ENCODE measurements around the gene ARFGEF2.
"Not testable (repeated sequence)": the region's sequence is repeated elsewhere in the genome, so short reads cannot be mapped to it uniquely, and the experiment has no call there.

Gene ARFGEF2

GRCh38 chr20:49009899-49010631 is 88.6 kb downstream of the ARFGEF2 start:
- DNase-seq, result no peak

- no peak for DNase-seq
Measured at GRCh38 chr20:49024220-49024619, 102.7 kb downstream of the ARFGEF2 start.

DNA sequence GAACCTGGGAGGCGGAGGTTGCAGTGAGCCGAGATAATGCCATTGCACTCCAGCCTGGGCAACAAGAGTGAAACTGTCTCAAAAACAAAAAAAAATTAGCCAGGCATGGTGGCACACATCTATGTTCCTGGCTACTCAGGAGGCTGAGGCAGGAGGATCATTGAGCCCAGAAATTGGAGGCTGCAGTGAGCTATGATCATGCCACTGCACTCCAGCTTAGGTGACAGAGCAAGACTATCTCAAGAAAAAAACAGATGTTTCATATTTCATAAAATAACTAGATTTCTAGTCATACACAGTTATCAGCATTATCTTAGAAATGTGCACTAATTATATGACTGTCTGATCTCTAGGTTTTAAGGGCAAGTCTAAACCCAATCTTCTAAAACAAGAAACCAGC is 106.7 kb downstream of the ARFGEF2 start:
- not testable (repeated sequence) for DNase-seq

DNA sequence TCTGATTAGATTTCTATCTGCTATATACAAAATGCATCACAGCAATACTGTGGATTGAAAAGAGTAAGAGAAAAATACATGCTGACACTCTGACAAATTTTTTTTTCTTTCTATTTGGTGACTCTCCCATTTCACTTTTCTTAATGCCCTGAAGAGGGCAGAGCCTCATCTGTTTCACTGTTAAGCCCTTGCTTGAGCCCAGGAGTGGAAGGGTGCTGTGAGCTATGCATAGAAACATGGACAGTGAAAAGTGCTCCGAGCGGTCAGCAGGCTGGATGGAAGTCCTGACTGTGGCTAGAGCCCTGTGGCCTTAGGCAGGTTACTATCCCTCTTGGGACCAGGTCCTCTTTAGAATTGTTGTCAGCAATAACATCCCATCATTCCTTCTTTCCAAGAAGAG is 107.2 kb downstream of the ARFGEF2 start:
- no peak for DNase-seq

GRCh38 chr20:49029203-49029602 is 107.7 kb downstream of the ARFGEF2 start:
- DNase-seq, result no peak

- no peak for DNase-seq
Measured at GRCh38 chr20:49030954-49031619, 109.6 kb downstream of the ARFGEF2 start.

DNA sequence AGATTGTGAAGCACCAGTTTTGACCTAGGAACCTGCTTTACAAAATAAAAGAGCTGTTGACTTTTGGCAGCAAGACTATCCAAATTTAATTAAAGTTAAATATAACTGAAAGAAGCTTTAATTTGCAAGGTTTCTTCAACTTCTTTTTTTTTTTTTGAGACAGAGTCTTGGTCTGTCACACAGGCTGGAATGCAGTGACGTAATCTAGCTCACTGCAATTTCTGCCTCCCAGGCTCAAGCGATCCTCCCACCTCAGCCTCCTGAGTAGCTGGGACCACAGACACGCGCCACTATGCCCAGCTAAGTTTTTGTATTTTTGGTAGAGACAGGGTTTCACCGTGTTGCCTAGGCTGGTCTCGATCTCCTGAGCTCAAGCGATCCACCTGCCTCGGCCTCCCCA is 110.9 kb downstream of the ARFGEF2 start:
- no peak for DNase-seq

GRCh38 chr20:49034070-49034732 is 112.7 kb downstream of the ARFGEF2 start:
- DNase-seq, result no peak

- peak; percentile 45 for DNase-seq
Measured at GRCh38 chr20:49037962-49038387, 116.5 kb downstream of the ARFGEF2 start.

GRCh38 chr20:49039854-49040253 is 118.3 kb downstream of the ARFGEF2 start:
- DNase-seq, result no peak

DNA sequence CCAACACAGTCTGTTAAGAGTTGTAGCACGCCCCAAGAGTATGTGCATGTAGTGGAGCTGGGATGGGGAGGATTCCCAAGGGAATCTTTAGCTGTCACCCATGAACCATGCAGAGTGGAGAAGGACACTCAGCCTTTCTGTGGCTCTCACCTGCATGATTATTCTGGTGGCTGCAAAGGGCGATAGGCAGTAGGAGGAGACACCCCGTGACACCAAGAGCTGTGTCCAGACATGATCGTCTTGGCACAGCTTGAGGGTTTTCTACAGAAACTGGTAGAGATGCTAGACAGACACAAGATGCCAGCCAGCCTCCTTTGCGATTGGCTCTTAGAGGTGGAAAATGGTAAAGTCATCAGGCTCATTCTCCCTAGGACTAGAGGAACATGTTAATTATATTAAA is 121.5 kb downstream of the ARFGEF2 start:
- DNase-seq, result no peak

DNA sequence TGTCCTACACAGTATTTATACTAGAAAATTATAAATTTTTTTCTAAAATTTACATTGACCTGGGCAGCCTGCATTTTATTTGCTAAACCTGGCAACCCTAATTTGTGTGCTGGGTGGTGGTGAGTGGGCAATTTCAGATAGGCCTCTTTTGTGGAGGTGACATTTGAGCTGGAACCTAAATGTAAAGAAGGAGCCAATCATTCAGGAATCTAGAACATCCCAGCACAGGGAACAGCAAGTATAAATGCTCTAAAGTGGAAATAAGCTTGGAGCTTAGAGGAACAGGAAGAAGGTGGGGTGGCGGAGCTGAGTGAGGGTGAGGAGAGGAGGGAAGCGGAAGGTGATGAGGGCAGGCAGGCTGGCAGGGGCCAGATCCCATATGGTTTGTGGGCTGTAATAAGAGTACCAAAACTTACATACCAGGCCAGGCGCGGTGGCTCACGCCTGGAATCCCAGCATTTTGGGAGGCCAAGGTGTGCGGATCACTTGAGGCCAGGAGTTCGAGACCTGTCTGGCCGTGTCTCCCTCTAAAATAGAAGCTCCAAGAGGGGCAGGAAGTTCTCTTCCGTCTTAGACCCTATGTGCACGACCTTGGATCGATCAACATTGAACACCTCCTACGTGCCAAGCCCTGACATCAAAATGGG is 124.1 kb downstream of the ARFGEF2 start:
- peak; percentile 19 for DNase-seq

DNA sequence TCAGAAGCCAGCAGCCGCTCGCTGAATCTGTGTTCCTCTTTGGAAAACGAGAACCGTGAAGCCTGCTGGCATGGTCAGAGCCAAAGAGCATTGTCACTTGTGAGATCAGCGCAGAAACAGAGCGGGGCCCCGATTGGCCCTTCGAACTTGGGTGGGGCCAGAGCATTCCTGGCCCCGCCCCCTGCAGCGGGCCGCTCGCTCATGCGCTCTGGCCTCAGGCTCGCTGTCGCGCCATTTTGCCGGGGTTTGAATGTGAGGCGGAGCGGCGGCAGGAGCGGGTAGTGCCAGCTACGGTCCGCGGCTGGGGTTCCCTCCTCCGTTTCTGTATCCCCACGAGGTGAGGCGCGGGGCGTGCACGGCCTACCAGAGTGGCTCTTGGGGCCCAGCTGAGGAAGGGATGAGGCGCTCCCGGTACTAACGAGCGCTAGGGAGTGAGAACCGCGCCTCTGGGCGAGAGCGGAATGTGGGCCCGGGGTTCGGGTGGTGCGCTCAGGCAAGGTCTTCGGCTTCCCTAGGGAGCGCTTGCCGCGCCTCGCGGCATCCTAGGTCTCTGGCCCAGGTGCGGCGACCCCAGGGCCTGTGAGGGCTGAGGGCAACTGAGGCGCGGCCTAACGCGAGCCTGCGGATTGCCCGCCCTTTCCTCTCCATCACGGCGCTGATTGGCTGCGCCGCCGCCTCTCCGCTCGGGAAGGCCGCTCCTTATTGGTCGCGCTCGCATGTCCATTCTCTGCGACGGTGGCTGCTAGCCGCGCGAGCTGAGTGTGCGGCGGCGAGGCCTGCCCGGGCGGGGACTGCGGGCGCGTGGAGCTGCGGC is 124.8 kb downstream of the ARFGEF2 start, which contains the start of gene CSE1L:
TSS of gene CSE1L (plus strand) at position 226 of the 814 bp plus-strand sequence. CDS start 12,152 bp downstream, outside the sequence.
- peak; percentile 94 for DNase-seq

DNA sequence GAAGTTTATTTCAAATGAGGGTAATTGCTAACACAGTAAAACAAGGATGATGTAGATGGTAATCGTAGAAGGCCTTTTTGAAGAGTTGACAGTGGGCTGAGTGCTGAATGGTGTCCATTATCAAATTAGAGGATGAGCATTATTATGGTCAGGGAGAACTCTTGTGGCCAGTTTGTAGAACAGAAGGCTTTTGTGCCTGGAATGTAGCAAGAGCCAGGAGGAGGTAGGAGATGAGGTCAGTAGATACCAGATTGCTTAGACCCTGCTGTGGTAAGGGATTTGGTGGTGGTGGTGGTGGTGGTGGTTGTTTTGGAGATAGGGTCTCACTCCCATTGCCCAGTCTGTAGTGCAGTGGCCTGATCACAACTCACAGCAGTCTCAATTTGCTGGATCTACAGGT is 130.8 kb downstream of the ARFGEF2 start:
- no peak for DNase-seq

DNA sequence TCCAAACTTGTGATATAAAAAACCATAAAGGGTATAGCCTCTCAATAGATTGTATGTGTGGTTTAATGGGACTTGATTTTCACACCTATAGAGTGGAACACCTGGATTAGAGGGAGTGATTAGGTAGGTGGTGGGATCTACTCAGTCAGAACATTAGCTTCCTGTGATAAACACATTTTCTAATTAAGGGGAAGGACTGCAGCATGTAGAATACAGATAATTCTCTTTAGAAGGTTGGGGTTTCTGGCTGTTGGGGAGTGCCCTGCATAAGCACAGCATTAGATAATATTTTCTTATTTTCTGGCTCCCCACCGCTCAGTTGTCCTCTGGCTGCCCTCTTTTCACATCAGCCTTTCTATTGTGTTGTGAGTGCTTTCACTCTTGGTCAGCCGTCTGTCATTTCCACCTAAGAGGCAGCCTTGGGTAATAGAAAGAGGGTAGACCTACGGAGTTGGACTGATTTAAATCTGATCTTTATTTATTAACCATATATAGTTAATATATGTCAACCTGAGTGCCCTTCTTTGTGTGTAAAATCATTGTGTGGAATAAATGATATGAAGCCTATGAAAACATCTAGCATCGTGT is 132.6 kb downstream of the ARFGEF2 start:
- DNase-seq, result no peak

GRCh38 chr20:49063279-49063678 is 141.8 kb downstream of the ARFGEF2 start:
- DNase-seq, result no peak

DNA sequence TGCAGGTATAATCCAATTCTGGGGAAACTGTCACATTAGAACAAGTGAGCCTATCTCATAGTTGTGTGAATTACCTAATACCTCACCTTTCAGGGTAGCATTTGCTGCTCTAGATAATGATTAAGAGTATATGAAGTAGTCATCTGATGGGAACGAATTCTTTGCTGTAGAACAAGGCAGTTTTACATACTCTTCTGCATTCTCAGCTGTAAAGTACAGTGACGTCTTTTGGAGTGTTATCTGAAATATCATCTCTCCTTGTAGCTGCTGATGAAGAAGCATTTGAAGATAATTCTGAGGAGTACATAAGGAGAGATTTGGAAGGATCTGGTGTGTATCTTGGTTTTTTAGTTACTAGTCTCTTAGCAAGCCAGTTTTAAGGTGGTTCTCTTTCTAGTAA is 153.0 kb downstream of the ARFGEF2 start:
- no peak for DNase-seq

DNA sequence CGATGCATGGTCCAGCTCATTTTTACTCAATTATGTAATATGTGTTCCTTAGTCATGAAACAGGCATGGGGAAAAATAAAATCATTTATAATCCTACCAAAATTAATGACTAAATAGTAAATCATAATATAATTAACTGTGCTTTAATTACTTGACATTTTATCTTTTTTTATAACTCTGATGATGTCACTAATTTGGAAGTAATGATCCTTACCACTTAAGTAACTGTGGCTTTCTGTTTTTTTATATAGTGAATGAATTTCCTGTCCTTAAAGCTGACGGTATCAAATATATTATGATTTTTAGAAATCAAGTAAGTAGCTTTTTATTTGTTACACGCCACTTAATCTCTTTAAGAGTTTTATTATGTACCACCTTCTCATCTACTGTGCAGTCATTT is 156.8 kb downstream of the ARFGEF2 start:
- DNase-seq, result no peak

- not testable (repeated sequence) for DNase-seq
Measured at GRCh38 chr20:49082295-49082694, 160.8 kb downstream of the ARFGEF2 start.
